Neutrophil (primary cell): ENCODE results near the gene CLIC3.

Experiments
- H3K27ac ChIP-seq: fragments of 200-600 bp; sonication (generic); 2 replicates; pipeline ENCODE4 v1.5.1; 2016; ENCODE audit warnings: mild to moderate bottlenecking, moderate library complexity
- H3K27me3 ChIP-seq: fragments of 200-600 bp; sonication (generic); 2 replicates; pipeline ENCODE4 v1.6.0; 2016; ENCODE audit warnings: mild to moderate bottlenecking
- H3K36me3 ChIP-seq: fragments of 200-600 bp; sonication (generic); 2 replicates; pipeline ENCODE4 v1.5.1; 2017
- H3K4me1 ChIP-seq, 2 experiments: fragments of 200-600 bp in 1 of 2; sonication (generic) in 1 of 2; 1 replicate in 1 of 2; 2 replicates in 1 of 2; pipeline versions ENCODE4 v1.5.1 to v1.6.1; 2013 to 2016; ENCODE audit warnings: low read depth in 1 of 2, low read length in 1 of 2, mild to moderate bottlenecking in 1 of 2, moderate library complexity in 1 of 2; ENCODE audit not compliant: control insufficient read depth in 1 of 2, insufficient read depth in 1 of 2
- H3K4me3 ChIP-seq, 2 experiments: fragments of 200-600 bp in 1 of 2; sonication (generic) in 1 of 2; 1 replicate in 1 of 2; 2 replicates in 1 of 2; pipeline ENCODE4 v1.5.1; 2013 to 2016; ENCODE audit warnings: low read depth in 1 of 2, low read length in 1 of 2, mild to moderate bottlenecking in 1 of 2, moderate library complexity in 1 of 2
- H3K9me3 ChIP-seq: fragments of 200-600 bp; sonication (generic); 2 replicates; pipeline ENCODE4 v1.5.1; 2016
- CTCF ChIP-seq: fragments of 200-600 bp; sonication (generic); IDR thresholded peaks from 2 replicates; pipeline ENCODE4 v1.5.1; 2016; ENCODE audit warnings: antibody characterized with exemption

CLIC3 gene

GRCh38 chr9:136962163-136962562 lies 34.2 kb downstream of the CLIC3 start:
- no peaks in the 10 kb centered on the region for H3K36me3 ChIP-seq
- H3K9me3 ChIP-seq, result no peaks in the 10 kb centered on the region
- no peak for TF ChIP-seq CTCF
- no peak overlapping the region for H3K4me3 ChIP-seq
- no peaks in the 10 kb centered on the region for H3K4me1 ChIP-seq
- no peak overlapping the region for H3K27ac ChIP-seq
- peaks cover 10% of the 10 kb centered on the region for H3K27me3 ChIP-seq

- Histone ChIP-seq H3K4me3 (no peak overlapping the region), H3K27me3 (peaks cover 9% of the 10 kb centered on the region), H3K9me3 (no peaks in the 10 kb centered on the region), H3K27ac (no peak overlapping the region), H3K4me1 (no peaks in the 10 kb centered on the region), H3K36me3 (no peaks in the 10 kb centered on the region)
- TF ChIP-seq CTCF, result no peak
These were observed 34.9 kb downstream of the CLIC3 start for GRCh38 chr9:136961279-136962065.

GRCh38 chr9:136960938-136961275 lies 35.5 kb downstream of the CLIC3 start:
- no peak overlapping the region for H3K27ac ChIP-seq
- no peaks in the 10 kb centered on the region for H3K9me3 ChIP-seq
- H3K4me1 ChIP-seq, result no peaks in the 10 kb centered on the region
- no peaks in the 10 kb centered on the region for H3K36me3 ChIP-seq
- peaks cover 3% of the 10 kb centered on the region for H3K27me3 ChIP-seq
- TF ChIP-seq CTCF, result no peak
- no peak overlapping the region for H3K4me3 ChIP-seq

GRCh38 chr9:136960212-136960937 lies 36.0 kb downstream of the CLIC3 start:
- Histone ChIP-seq H3K27me3 (no peaks in the 10 kb centered on the region), H3K36me3 (no peaks in the 10 kb centered on the region), H3K4me1 (no peaks in the 10 kb centered on the region), H3K27ac (no peak overlapping the region), H3K4me3 (no peak overlapping the region), H3K9me3 (no peaks in the 10 kb centered on the region)
- TF ChIP-seq CTCF, result no peak

- no peaks in the 10 kb centered on the region for H3K9me3 ChIP-seq
- H3K27me3 ChIP-seq, result no peaks in the 10 kb centered on the region
- H3K27ac ChIP-seq, result no peak overlapping the region
- H3K36me3 ChIP-seq, result no peaks in the 10 kb centered on the region
- H3K4me3 ChIP-seq, result no peak overlapping the region
- H3K4me1 ChIP-seq, result no peaks in the 10 kb centered on the region
- TF ChIP-seq CTCF, result no peak
These were observed 37.2 kb downstream of the CLIC3 start for GRCh38 chr9:136958898-136959850.
